Ishikawa (cell line): ENCODE data around the gene KIAA0586.

Experiments
- CEBPB ChIP-seq: IDR thresholded peaks from 2 replicates; pipeline ENCODE4 v1.6.1; 2012
- CREB1 ChIP-seq: IDR thresholded peaks from 2 replicates; pipeline ENCODE4 v1.6.1; 2012; ENCODE audit warnings: low read depth
- EGR1 ChIP-seq: IDR thresholded peaks from 2 replicates; pipeline ENCODE4 v1.6.1; 2012
- EP300 ChIP-seq: IDR thresholded peaks from 2 replicates; pipeline ENCODE4 v1.6.1; 2012; ENCODE audit warnings: borderline replicate concordance
- FOXM1 ChIP-seq: IDR thresholded peaks from 2 replicates; pipeline ENCODE4 v1.6.1; 2012; ENCODE audit warnings: low read depth, borderline replicate concordance
- MAX ChIP-seq: IDR thresholded peaks from 2 replicates; pipeline ENCODE4 v1.6.1; 2012
- RAD21 ChIP-seq: IDR thresholded peaks from 2 replicates; pipeline ENCODE4 v1.6.1; 2012; ENCODE audit warnings: low read depth
- REST ChIP-seq: IDR thresholded peaks from 2 replicates; pipeline ENCODE4 v1.6.1; 2012; ENCODE audit warnings: low read depth, mild to moderate bottlenecking
- TAF1 ChIP-seq: IDR thresholded peaks from 2 replicates; pipeline ENCODE4 v1.6.1; 2012; ENCODE audit warnings: low read depth, mild to moderate bottlenecking
- TCF12 ChIP-seq: IDR thresholded peaks from 2 replicates; pipeline ENCODE4 v1.6.1; 2012; ENCODE audit warnings: low read depth
- TEAD4 ChIP-seq: IDR thresholded peaks from 2 replicates; pipeline ENCODE4 v1.6.1; 2012
- YY1 ChIP-seq: IDR thresholded peaks from 2 replicates; pipeline ENCODE4 v1.6.1; 2012; ENCODE audit warnings: low read depth
- ZBTB7A ChIP-seq: IDR thresholded peaks from 2 replicates; pipeline ENCODE4 v1.6.1; 2012; ENCODE audit warnings: low read depth

- TF ChIP-seq REST (no peak), TCF12 (no peak), RAD21 (no peak), CREB1 (no peak), EP300 (no peak), MAX (no peak), YY1 (no peak), TAF1 (no peak), EGR1 (no peak), TEAD4 (no peak), CEBPB (peak; percentile 65), FOXM1 (no peak), ZBTB7A (no peak)
These were observed 28.6 kb upstream of the KIAA0586 start for GRCh38 chr14:58398895-58399294.
